ENCODE measurements around the gene CPEB2. TPM values are rescaled to one million over a fixed set of nuclear protein-coding genes. Genes with fewer than 3 reads are reported as not detected.
A peak's percentile ranks its signal among the peaks of the same experiment; 100 is the strongest.

CPEB2 gene
- total and polyA plus RNA-seq, 10 donors, result 3.2 to 21.8 (median 15.4) TPM

GRCh38 chr4:15001248-15001868, 923 bp upstream of the CPEB2 start:
- 0 to 1% (median 1%) methylated on average over 24 to 32 of the region's 32 CpGs for WGBS, 5 donors
- Histone ChIP-seq H3K4me1 (peaks cover 0 to 26% (median 22%) of the 10 kb centered on the region in 6 donors), H3K4me3 (peak overlapping the region; percentile 68 to 96 (median 86)), H3K27me3 (replicated peaks in 1 of 7) (no peaks in the 10 kb centered on the region), H3K36me3 (no peaks in the 10 kb centered on the region), H3K27ac (peak overlapping the region; percentile 95 to 100 (median 100)), H3K9me3 (no peaks in the 10 kb centered on the region)
- intact Hi-C loops (cut with DNase I; ENCODE audit: low total_unique reads), result loop anchor here (10.0 kb wide), 1 partner anchor 653 kb away; the partner anchor contains the start of gene FBXL5
- DNase-seq, result peak; percentile 92
- TF ChIP-seq POLR2AphosphoS5 (IDR thresholded peaks at IDR 0.05), result no peak
- TF ChIP-seq CTCF (IDR thresholded peaks at IDR 0.05 in 8 of 11, conservative IDR thresholded peaks at IDR 0.05 in 3 of 11), result no peak
- TF ChIP-seq POLR2A (IDR thresholded peaks at IDR 0.05), result no peak

GRCh38 chr4:15002659-15003400, 549 bp downstream of the CPEB2 start:
- intact Hi-C loops (cut with DNase I; ENCODE audit: low total_unique reads), result loop anchor here (10.0 kb wide), 1 partner anchor 652 kb away; the partner anchor contains the start of gene FBXL5
- peak in 2 of 3 donors; percentile 61 to 84 for TF ChIP-seq POLR2A (IDR thresholded peaks at IDR 0.05)
- no peak for TF ChIP-seq CTCF (IDR thresholded peaks at IDR 0.05 in 8 of 11, conservative IDR thresholded peaks at IDR 0.05 in 3 of 11)
- TF ChIP-seq POLR2AphosphoS5 (IDR thresholded peaks at IDR 0.05), result peak in 2 of 3 donors; percentile 31 to 66

GRCh38 chr4:15003401-15003890, 1.2 kb downstream of the CPEB2 start:
- no peaks in the 10 kb centered on the region for H3K27me3 ChIP-seq (replicated peaks in 1 of 7)
- no peaks in the 10 kb centered on the region for H3K9me3 ChIP-seq
- H3K27ac ChIP-seq, result peak overlapping the region; percentile 95 to 100 (median 100)
- H3K36me3 ChIP-seq, result peaks cover 0 to 13% (median 0%) of the 10 kb centered on the region in 6 donors
- peaks cover 0 to 47% (median 39%) of the 10 kb centered on the region in 6 donors for H3K4me1 ChIP-seq
- intact Hi-C loops (cut with DNase I; ENCODE audit: low total_unique reads), result loop anchor here (10.0 kb wide), 1 partner anchor 651 kb away; the partner anchor contains the start of gene FBXL5
- peak overlapping the region; percentile 68 to 96 (median 86) for H3K4me3 ChIP-seq
- TF ChIP-seq POLR2A (IDR thresholded peaks at IDR 0.05) (no peak), POLR2AphosphoS5 (IDR thresholded peaks at IDR 0.05) (no peak), CTCF (IDR thresholded peaks at IDR 0.05 in 8 of 11, conservative IDR thresholded peaks at IDR 0.05 in 3 of 11) (peak in 1 of 11 experiments; percentile 10)
- 0 to 1% (median 0%) methylated on average over 1 to 65 of the region's 65 CpGs for WGBS, 5 donors
- DNase-seq, result peak; percentile 95

More at GRCh38 chr4:15002659-15003400, 549 bp downstream of the CPEB2 start:
- Histone ChIP-seq H3K4me1 (peaks cover 0 to 41% (median 34%) of the 10 kb centered on the region in 6 donors), H3K27ac (peak overlapping the region; percentile 95 to 100 (median 100)), H3K9me3 (no peaks in the 10 kb centered on the region), H3K27me3 (replicated peaks in 1 of 7) (no peaks in the 10 kb centered on the region), H3K4me3 (peak overlapping the region; percentile 68 to 96 (median 86)), H3K36me3 (peaks cover 0 to 7% (median 0%) of the 10 kb centered on the region in 6 donors)
- DNase-seq, result peak; percentile 96
- WGBS, 5 donors, result 0 to 1% (median 0%) methylated on average over 32 to 74 of the region's 74 CpGs
